Choroid plexus epithelial cell (primary cell): ENCODE measurements around the gene UBXN10.

ENCODE experiments used
- DNase-seq: peaks from one replicate; pipeline ENCODE4 v3.0.0-alpha.2; 2010; ENCODE audit warnings: low read depth
- H3K4me3 ChIP-seq: 2 replicates; pipeline ENCODE4 v1.5.1; 2011; ENCODE audit warnings: low read depth, mild to moderate bottlenecking, control low read depth, low read length, moderate library complexity
- CTCF ChIP-seq: conservative IDR thresholded peaks from 2 replicates; pipeline ENCODE4 v1.5.1; 2011; ENCODE audit warnings: low read depth, mild to moderate bottlenecking, control low read depth, inconsistent platforms, low read length, moderate library complexity

Gene UBXN10

DNA sequence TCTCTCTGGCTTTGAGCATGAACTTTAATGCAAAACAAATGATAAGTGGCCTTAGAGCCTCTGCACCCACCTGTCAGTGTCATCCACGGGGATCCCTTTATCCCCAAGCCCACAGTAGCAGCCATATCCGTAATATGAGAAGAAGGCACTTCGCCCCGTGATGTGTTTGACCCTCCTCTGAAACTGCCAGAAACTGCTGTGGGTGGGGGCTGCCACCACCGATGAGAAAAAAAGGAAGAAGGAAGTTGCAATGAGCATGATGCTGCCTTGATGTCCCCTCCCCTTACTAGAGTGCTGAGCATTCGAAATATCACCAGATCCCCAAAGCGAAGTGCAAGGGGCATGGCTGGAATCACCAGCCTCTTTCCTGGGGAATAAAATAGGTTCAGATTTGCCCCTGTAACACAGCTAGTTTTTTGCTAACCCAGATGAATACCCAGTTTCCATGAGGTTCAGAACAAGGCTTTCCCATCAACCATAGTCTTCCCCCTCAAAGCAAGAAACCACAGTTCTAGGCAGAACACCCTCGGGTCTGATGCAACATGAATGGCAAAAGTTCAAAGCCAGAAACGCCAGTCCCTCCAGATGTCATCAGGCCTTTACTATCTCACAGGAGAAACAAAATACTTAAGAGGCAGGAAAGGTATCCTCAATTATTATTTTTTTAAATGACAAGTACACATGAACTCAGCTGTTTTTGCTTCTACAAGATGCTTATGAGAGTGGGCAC, 10.8 kb upstream of the UBXN10 start:
- no peak for DNase-seq
- H3K4me3 ChIP-seq, result no peak overlapping the region
- no peak for TF ChIP-seq CTCF

GRCh38 chr1:20178634-20179370, 7.1 kb upstream of the UBXN10 start:
- no peak for DNase-seq
- TF ChIP-seq CTCF, result no peak

GRCh38 chr1:20179371-20180128, 6.3 kb upstream of the UBXN10 start:
- no peak for TF ChIP-seq CTCF
- DNase-seq, result no peak
- H3K4me3 ChIP-seq, result no peak overlapping the region

More at GRCh38 chr1:20178634-20179370, 7.1 kb upstream of the UBXN10 start:
- H3K4me3 ChIP-seq, result no peak overlapping the region

- TF ChIP-seq CTCF, result no peak
- DNase-seq, result no peak
- no peak overlapping the region for H3K4me3 ChIP-seq
These were observed 5.6 kb upstream of the UBXN10 start for GRCh38 chr1:20180129-20180843.

GRCh38 chr1:20180844-20181207, 5.1 kb upstream of the UBXN10 start:
- H3K4me3 ChIP-seq, result no peak overlapping the region
- TF ChIP-seq CTCF, result no peak
- no peak for DNase-seq

DNA sequence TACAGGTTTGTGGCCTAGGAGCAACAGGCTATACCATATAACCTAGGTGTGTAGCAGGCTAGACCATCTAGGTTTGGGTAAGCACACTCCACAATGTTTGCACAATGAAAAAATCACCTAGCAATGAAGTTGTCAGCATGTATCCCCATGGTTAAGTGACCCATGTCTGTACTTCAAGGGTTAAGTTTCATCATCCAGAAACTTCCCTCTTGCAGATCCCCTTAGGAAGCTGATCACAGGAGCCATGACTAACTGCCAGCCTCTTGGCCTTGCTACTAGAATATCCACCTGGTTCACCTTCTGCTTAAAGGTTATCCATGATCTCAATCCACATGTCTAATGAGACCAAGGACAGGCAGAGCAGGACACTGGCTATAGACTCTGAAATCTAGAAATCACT, 3.5 kb upstream of the UBXN10 start:
- TF ChIP-seq CTCF, result no peak
- H3K4me3 ChIP-seq, result no peak overlapping the region
- no peak for DNase-seq
